GM12878 (cell line): ENCODE measurements around the gene KIFAP3. TPM values are rescaled to one million over a fixed set of nuclear protein-coding genes. Genes with fewer than 3 reads are reported as not detected.

Experiments used
- BACH1 ChIP-seq: fragments of 450-650 bp; IDR thresholded peaks from 2 replicates; pipeline ENCODE4 v1.6.1; 2017; ENCODE audit warnings: mild to moderate bottlenecking, borderline replicate concordance
- CREB1 ChIP-seq: IDR thresholded peaks from 2 replicates; pipeline ENCODE4 v1.6.1; 2012; ENCODE audit warnings: low read depth, mild to moderate bottlenecking, inconsistent platforms
- CTCF ChIP-seq, 3 experiments: IDR thresholded peaks in 2 of 3; conservative IDR thresholded peaks in 1 of 3; 2 replicates each; pipeline ENCODE4 v1.5.1; 2011; ENCODE audit warnings: low read depth in 3 of 3, low read length in 3 of 3, mild to moderate bottlenecking in 3 of 3, control low read depth in 2 of 3, moderate library complexity in 2 of 3, inconsistent platforms in 1 of 3, mixed read lengths in 1 of 3; ENCODE audit not compliant: control insufficient read depth in 2 of 3, insufficient read depth in 1 of 3; ENCODE audit errors: extremely low read depth in 1 of 3
- GABPA ChIP-seq: IDR thresholded peaks from 2 replicates; pipeline ENCODE4 v1.6.1; 2014; ENCODE audit warnings: antibody characterized with exemption, low read depth, mild to moderate bottlenecking, inconsistent platforms
- GATAD2B ChIP-seq: fragments of 450-650 bp; conservative IDR thresholded peaks from 2 replicates; pipeline ENCODE4 v1.6.1; 2017; ENCODE audit warnings: low read depth, mild to moderate bottlenecking, moderate library complexity
- HCFC1 ChIP-seq: fragments of 150-350 bp; IDR thresholded peaks from 2 replicates; pipeline ENCODE4 v1.6.1; 2014; ENCODE audit warnings: low read length
- HDAC2 ChIP-seq: fragments of 200-600 bp; sonication (generic); IDR thresholded peaks from 2 replicates; pipeline ENCODE4 v1.6.1; 2017
- HSF1 ChIP-seq: fragments of 150-350 bp; IDR thresholded peaks from 2 replicates; pipeline ENCODE4 v1.6.1; 2014; ENCODE audit warnings: mild to moderate bottlenecking, low read depth, low read length
- IKZF1 ChIP-seq: fragments of 450-650 bp; conservative IDR thresholded peaks from 2 replicates; pipeline ENCODE4 v1.6.1; 2017; ENCODE audit warnings: antibody characterized with exemption, mild to moderate bottlenecking
- IKZF2 ChIP-seq, 2 experiments: fragments of 450-650 bp; IDR thresholded peaks; 2 replicates each; pipeline ENCODE4 v1.6.1; 2017; ENCODE audit warnings: mild to moderate bottlenecking in 2 of 2, moderate library complexity in 2 of 2
- NKRF ChIP-seq: fragments of 450-650 bp; conservative IDR thresholded peaks from 2 replicates; pipeline ENCODE4 v1.6.1; 2017; ENCODE audit warnings: mild to moderate bottlenecking, moderate library complexity
- NRF1 ChIP-seq: conservative IDR thresholded peaks from 2 replicates; pipeline ENCODE4 v1.6.1; 2011; ENCODE audit warnings: mild to moderate bottlenecking, low read depth, low read length, improper control_type of control experiment
- POLR2A ChIP-seq: IDR thresholded peaks from 2 replicates; pipeline ENCODE4 v1.6.1; 2011; ENCODE audit warnings: low read depth, mild to moderate bottlenecking, low read length
- POLR2AphosphoS2 ChIP-seq: IDR thresholded peaks from 2 replicates; pipeline ENCODE4 v1.6.1; 2011; ENCODE audit warnings: low read depth, mild to moderate bottlenecking, low read length, improper control_type of control experiment, moderate library complexity
- POLR2AphosphoS5 ChIP-seq: IDR thresholded peaks from 2 replicates; pipeline ENCODE4 v1.6.1; 2011; ENCODE audit warnings: mild to moderate bottlenecking, low read length, inconsistent platforms
- POU2F2 ChIP-seq: IDR thresholded peaks from 3 replicates; pipeline ENCODE4 v1.6.1; 2011; ENCODE audit warnings: low read depth, mild to moderate bottlenecking, low read length, borderline replicate concordance
- REST ChIP-seq: IDR thresholded peaks from 2 replicates; pipeline ENCODE4 v1.6.1; 2012; ENCODE audit warnings: mild to moderate bottlenecking, low read depth, low read length
- RUNX3 ChIP-seq: IDR thresholded peaks from 2 replicates; pipeline ENCODE4 v1.6.1; 2012; ENCODE audit warnings: low read length, inconsistent platforms
- SIN3A ChIP-seq: IDR thresholded peaks from 2 replicates; pipeline ENCODE4 v1.6.1; 2012; ENCODE audit warnings: low read depth, low read length, improper control_type of control experiment
- SMAD5 ChIP-seq: IDR thresholded peaks from 2 replicates; pipeline ENCODE4 v1.6.1; 2016; ENCODE audit warnings: antibody characterized with exemption, low read depth
- TAF1 ChIP-seq: IDR thresholded peaks from 2 replicates; pipeline ENCODE4 v1.6.1; 2011; ENCODE audit warnings: mild to moderate bottlenecking, low read depth, low read length, borderline replicate concordance
- ZNF622 ChIP-seq: fragments of 450-650 bp; IDR thresholded peaks from 2 replicates; pipeline ENCODE4 v1.6.1; 2017; ENCODE audit warnings: mild to moderate bottlenecking, inconsistent platforms
- polyA plus RNA-seq, 11 experiments: library from polyadenylated mRNA; depleted of rRNA in 4 of 11; unstranded in 6 of 11; stranded (reverse) in 5 of 11; fragments of >200 nt; fragmentation: Nextera tagmentation in 4 of 11; fragmentation: Illumina TruSeq in 1 of 11; extraction: Ambion mirVana in 4 of 11; extraction: Trizol in 1 of 11; gene quantifications; 1 replicate in 1 of 11; 2 replicates in 10 of 11; pipeline versions ENCODE4 v1.2.1 to v1.2.3, GENCODE V29; 2011 to 2016; ENCODE audit warnings: inconsistent platforms in 2 of 11, missing spikeins in 2 of 11, low read depth in 1 of 11
- total RNA-seq, 4 experiments: library from RNA; depleted of rRNA in 3 of 4; stranded (reverse); fragments of >200 nt in 3 of 4; fragmentation: Illumina TruSeq in 1 of 4; extraction: Trizol in 1 of 4; gene quantifications; 2 replicates each; pipeline versions ENCODE4 v1.2.1 to v1.2.3, GENCODE V29; 2013 to 2021

KIFAP3 gene
- total and polyA plus RNA-seq, 10 of the 15 experiments (the other 5 are each of a cell fraction or from before 2014, with no cell fraction given), result 13.7 to 100 (median 18.9) TPM

GRCh38 chr1:170074250-170075157 is at the start of gene KIFAP3 (continued):
- TF ChIP-seq POLR2AphosphoS5 (peak; percentile 82), GABPA (no peak), IKZF2 (IDR thresholded peaks at IDR 0.05) (peak in 1 of 2 experiments; percentile 11; a peak in 2 of 4 replicates), SIN3A (peak; percentile 84), REST (no peak), POU2F2 (peak; percentile 41; the same call in 1 of the 3 replicates), HDAC2 (no peak), CREB1 (peak; percentile 65; the same call in 1 of the 2 replicates), GATAD2B (peak; percentile 79; the same call in 1 of the 2 replicates), NKRF (peak; percentile 64; the same call in 1 of the 2 replicates), HSF1 (0 out of 2 replicates have a peak, but pooled peaks have one; percentile 39), RUNX3 (peak; percentile 78), IKZF1 (peak; percentile 94), CTCF (IDR thresholded peaks at IDR 0.05 in 2 of 3, conservative IDR thresholded peaks at IDR 0.05 in 1 of 3; ENCODE audit: control insufficient read depth in 2 of 3, extremely low read depth in 1 of 3, insufficient read depth in 1 of 3, low read depth in 3 of 3, low read length in 3 of 3) (peak; percentile 52 to 72 (median 65)), HCFC1 (0 out of 2 replicates have a peak, but pooled peaks have one; percentile 34), ZNF622 (no peak), NRF1 (peak; percentile 98), POLR2AphosphoS2 (peak; percentile 73; the same call in 1 of the 2 replicates), BACH1 (peak; percentile 48; the same call in 1 of the 2 replicates), SMAD5 (no peak; the same call in 1 of the 2 replicates), TAF1 (0 out of 2 replicates have a peak, but pooled peaks have one; percentile 15), POLR2A (peak; percentile 86)
